SK-N-SH treated with all-trans-retinoic acid at 6 μM for 48 hours (cell line): ENCODE measurements around the gene DCC.

Experiments used
- ATAC-seq: fragments of 200-7000 bp; cut with Tn5 transposase; 3 replicates; pipeline ENCODE4 v1.9.1; 2020; ENCODE audit warnings: mild to moderate bottlenecking, moderate library complexity
- ARNTL ChIP-seq: fragments of 450-650 bp; formaldehyde crosslinking; IDR thresholded peaks from 2 replicates; pipeline ENCODE4 v1.5.0; 2020; ENCODE audit warnings: low read depth, mild to moderate bottlenecking, moderate library complexity, borderline replicate concordance
- CSRNP3 ChIP-seq: fragments of 250-450 bp; sonication (Bioruptor Pico); IDR thresholded peaks from 2 replicates; pipeline ENCODE4 v1.5.1; 2021; ENCODE audit warnings: mild to moderate bottlenecking, moderate library complexity
- ESRRG ChIP-seq: fragments of 250-450 bp; sonication (Bioruptor Pico); IDR thresholded peaks from 2 replicates; pipeline ENCODE4 v1.6.1; 2021; ENCODE audit warnings: mild to moderate bottlenecking
- GLIS3 ChIP-seq: fragments of 250-450 bp; sonication (Bioruptor Pico); IDR thresholded peaks from 2 replicates; pipeline ENCODE4 v1.5.0; 2020; ENCODE audit warnings: mild to moderate bottlenecking, moderate library complexity
- ISL1 ChIP-seq: fragments of 250-450 bp; sonication (Bioruptor Pico); IDR thresholded peaks from 2 replicates; pipeline ENCODE4 v2.1.2; 2022; ENCODE audit warnings: mild to moderate bottlenecking, moderate library complexity
- OSR1 ChIP-seq: fragments of 250-450 bp; sonication (Bioruptor Pico); IDR thresholded peaks from 2 replicates; pipeline ENCODE4 v1.8.0; 2022; ENCODE audit warnings: moderate library complexity, mild to moderate bottlenecking, inconsistent platforms
- POU6F1 ChIP-seq: fragments of 250-450 bp; sonication (Bioruptor Pico); IDR thresholded peaks from 2 replicates; pipeline ENCODE4 v1.8.0; 2021; ENCODE audit warnings: low read depth, mild to moderate bottlenecking, moderate library complexity, borderline replicate concordance
- PPARA ChIP-seq: fragments of 250-450 bp; sonication (Bioruptor Pico); IDR thresholded peaks from 2 replicates; pipeline ENCODE4 v1.5.0; 2020; ENCODE audit warnings: mild to moderate bottlenecking, borderline replicate concordance
- RARB ChIP-seq: fragments of 250-450 bp; sonication (Bioruptor Pico); IDR thresholded peaks from 2 replicates; pipeline ENCODE4 v1.8.0; 2021; ENCODE audit warnings: mild to moderate bottlenecking, moderate library complexity
- SNAI2 ChIP-seq: fragments of 250-450 bp; sonication (Bioruptor Pico); IDR thresholded peaks from 2 replicates; pipeline ENCODE4 v1.5.0; 2020; ENCODE audit warnings: mild to moderate bottlenecking, moderate library complexity
- TCF4 ChIP-seq: fragments of 250-450 bp; sonication (Bioruptor Pico); IDR thresholded peaks from 2 replicates; pipeline ENCODE4 v1.8.0; 2021; ENCODE audit warnings: mild to moderate bottlenecking, moderate library complexity, borderline replicate concordance
- TOX ChIP-seq: fragments of 250-450 bp; sonication (Bioruptor Pico); IDR thresholded peaks from 2 replicates; pipeline ENCODE4 v1.8.0; 2021; ENCODE audit warnings: mild to moderate bottlenecking, moderate library complexity, borderline replicate concordance
- TSHZ2 ChIP-seq: fragments of 250-450 bp; sonication (Bioruptor Pico); IDR thresholded peaks from 2 replicates; pipeline ENCODE4 v1.5.0; 2020; ENCODE audit warnings: mild to moderate bottlenecking, moderate library complexity
- ZC3H10 ChIP-seq: fragments of 250-450 bp; sonication (Bioruptor Pico); IDR thresholded peaks from 2 replicates; pipeline ENCODE4 v1.5.1; 2021; ENCODE audit warnings: mild to moderate bottlenecking, moderate library complexity
- ZFP3 ChIP-seq: fragments of 250-450 bp; sonication (Bioruptor Pico); IDR thresholded peaks from 2 replicates; pipeline ENCODE4 v1.5.0; 2020; ENCODE audit warnings: mild to moderate bottlenecking, moderate library complexity
- ZFP30 ChIP-seq: fragments of 450-650 bp; formaldehyde crosslinking; IDR thresholded peaks from 2 replicates; pipeline ENCODE4 v1.5.0; 2022; ENCODE audit warnings: mild to moderate bottlenecking, moderate library complexity
- ZNF565 ChIP-seq: fragments of 450-650 bp; formaldehyde crosslinking; conservative IDR thresholded peaks from 2 replicates; pipeline ENCODE4 v1.5.0; 2020; ENCODE audit warnings: low read depth, mild to moderate bottlenecking, moderate library complexity
- ZNF70 ChIP-seq: fragments of 450-650 bp; formaldehyde crosslinking; IDR thresholded peaks from 2 replicates; pipeline ENCODE4 v1.5.0; 2020; ENCODE audit warnings: mild to moderate bottlenecking, moderate library complexity
- ZNF8 ChIP-seq: fragments of 450-650 bp; formaldehyde crosslinking; IDR thresholded peaks from 2 replicates; pipeline ENCODE4 v1.5.0; 2020; ENCODE audit warnings: mild to moderate bottlenecking, moderate library complexity
- TF ChIP-seq, protein P1 (sequence below): fragments of 250-450 bp; sonication (Bioruptor Pico); IDR thresholded peaks from 2 replicates; pipeline ENCODE4 v1.5.1; 2020; ENCODE audit warnings: low read depth, mild to moderate bottlenecking, moderate library complexity
- TF ChIP-seq, protein P2 (sequence below): fragments of 250-450 bp; sonication (Bioruptor Pico); IDR thresholded peaks from 2 replicates; pipeline ENCODE4 v1.8.0; 2020; ENCODE audit warnings: mild to moderate bottlenecking, moderate library complexity, borderline replicate concordance

The DCC gene

DNA sequence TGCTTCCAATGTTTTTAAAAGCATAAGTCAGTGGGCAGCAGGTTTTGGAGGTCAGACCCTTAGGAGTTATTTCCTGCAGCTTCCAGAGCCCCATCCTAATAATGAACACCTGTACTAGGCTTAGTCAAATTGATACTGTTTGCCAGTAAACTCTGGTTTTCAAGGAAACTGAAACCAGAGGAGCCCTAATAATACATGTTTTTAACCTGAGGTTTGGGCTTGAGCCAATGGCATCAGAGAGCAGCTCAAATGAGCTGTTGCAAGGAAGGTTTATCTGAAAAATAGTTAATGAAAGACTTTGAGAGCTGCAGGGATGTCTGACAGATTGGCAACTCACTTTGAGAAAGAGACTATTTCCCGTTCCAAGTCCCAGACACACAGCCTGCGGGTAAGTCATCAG, 54.6 kb downstream of the DCC start:
- ATAC-seq, result no peak
- TF ChIP-seq OSR1 (CRISPR knock-in tag), result no peak
- no peak for TF ChIP-seq ZNF70 (CRISPR knock-in tag)
- TF ChIP-seq ZFP30 (CRISPR knock-in tag), result no peak
- no peak for TF ChIP-seq RARB (CRISPR knock-in tag)
- TF ChIP-seq ISL1 (CRISPR knock-in tag), result no peak
- no peak for TF ChIP-seq TSHZ2
- no peak for TF ChIP-seq CSRNP3 (CRISPR knock-in tag)
- no peak for TF ChIP-seq TCF4 (CRISPR knock-in tag)
- TF ChIP-seq, protein P1, sequence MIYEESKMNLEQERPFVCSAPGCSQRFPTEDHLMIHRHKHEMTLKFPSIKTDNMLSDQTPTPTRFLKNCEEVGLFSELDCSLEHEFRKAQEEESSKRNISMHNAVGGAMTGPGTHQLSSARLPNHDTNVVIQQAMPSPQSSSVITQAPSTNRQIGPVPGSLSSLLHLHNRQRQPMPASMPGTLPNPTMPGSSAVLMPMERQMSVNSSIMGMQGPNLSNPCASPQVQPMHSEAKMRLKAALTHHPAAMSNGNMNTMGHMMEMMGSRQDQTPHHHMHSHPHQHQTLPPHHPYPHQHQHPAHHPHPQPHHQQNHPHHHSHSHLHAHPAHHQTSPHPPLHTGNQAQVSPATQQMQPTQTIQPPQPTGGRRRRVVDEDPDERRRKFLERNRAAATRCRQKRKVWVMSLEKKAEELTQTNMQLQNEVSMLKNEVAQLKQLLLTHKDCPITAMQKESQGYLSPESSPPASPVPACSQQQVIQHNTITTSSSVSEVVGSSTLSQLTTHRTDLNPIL, result no peak
- TF ChIP-seq PPARA (CRISPR knock-in tag), result no peak
- TF ChIP-seq, protein P2, sequence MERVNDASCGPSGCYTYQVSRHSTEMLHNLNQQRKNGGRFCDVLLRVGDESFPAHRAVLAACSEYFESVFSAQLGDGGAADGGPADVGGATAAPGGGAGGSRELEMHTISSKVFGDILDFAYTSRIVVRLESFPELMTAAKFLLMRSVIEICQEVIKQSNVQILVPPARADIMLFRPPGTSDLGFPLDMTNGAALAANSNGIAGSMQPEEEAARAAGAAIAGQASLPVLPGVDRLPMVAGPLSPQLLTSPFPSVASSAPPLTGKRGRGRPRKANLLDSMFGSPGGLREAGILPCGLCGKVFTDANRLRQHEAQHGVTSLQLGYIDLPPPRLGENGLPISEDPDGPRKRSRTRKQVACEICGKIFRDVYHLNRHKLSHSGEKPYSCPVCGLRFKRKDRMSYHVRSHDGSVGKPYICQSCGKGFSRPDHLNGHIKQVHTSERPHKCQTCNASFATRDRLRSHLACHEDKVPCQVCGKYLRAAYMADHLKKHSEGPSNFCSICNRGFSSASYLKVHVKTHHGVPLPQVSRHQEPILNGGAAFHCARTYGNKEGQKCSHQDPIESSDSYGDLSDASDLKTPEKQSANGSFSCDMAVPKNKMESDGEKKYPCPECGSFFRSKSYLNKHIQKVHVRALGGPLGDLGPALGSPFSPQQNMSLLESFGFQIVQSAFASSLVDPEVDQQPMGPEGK (CRISPR knock-in tag), result no peak
- TF ChIP-seq ARNTL (CRISPR knock-in tag), result no peak
- TF ChIP-seq SNAI2 (CRISPR knock-in tag), result no peak
- TF ChIP-seq, all 23 proteins: peak for 0

DNA sequence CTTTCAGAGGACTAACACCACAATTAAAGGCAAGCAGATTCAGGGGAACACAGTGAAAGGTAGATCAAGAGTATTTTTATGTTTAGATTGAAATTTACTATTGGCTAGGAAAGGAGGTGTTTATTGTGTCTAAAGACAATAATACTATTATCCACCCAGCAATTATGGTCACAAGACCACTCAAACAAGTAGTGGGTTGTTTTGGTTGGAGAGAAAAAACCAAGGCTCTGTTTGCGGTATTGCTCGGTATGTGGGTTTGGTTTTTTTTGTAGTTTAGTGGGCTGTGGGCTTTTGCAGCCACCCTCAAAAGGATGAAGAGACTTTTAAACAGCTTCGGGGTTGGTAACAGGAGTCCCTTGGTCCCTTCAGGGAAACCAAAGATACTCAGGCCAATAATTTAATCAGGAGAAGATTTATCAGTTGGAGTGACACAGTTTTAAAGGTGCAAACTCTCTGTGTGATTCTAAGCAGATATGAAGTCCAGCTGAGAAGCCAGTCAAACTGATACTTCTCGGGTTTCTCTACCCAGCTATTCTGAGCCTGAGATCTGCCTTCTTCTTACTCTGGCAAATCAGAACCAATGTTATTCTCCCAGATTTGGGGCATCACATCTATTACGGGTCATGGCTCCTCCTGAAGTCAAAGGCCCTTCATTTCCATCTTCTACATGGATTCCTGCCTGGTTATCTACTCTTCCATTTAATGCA, 55.3 kb downstream of the DCC start:
- TF ChIP-seq TOX (CRISPR knock-in tag), result no peak
- TF ChIP-seq, all 23 proteins: peak for 0
- ATAC-seq, result no peak

DNA sequence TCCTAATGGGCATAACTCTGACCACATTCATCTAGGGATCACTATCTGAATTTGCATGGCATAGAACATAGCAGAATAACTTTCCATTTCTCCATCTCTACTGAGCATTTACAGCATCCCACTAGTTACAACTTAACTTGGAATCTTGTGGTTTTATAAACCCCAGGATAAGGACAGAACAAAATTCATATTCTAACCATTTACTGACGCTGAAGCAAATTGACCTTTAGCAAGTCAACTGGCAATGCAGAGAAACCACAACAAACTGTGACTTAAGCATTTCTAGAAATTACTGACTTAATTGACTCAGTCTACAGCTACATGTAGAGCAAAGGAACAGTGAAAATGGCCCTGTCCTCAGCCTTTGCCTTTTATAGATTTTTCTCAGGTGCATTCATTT, 61.2 kb downstream of the DCC start:
- ATAC-seq, result no peak

More for the DNA sequence above, 61.2 kb downstream of the DCC start:
- no peak for TF ChIP-seq GLIS3
- TF ChIP-seq TCF4 (CRISPR knock-in tag), result no peak
- no peak for TF ChIP-seq ARNTL (CRISPR knock-in tag)
- TF ChIP-seq TSHZ2, result no peak
- no peak for TF ChIP-seq ESRRG (CRISPR knock-in tag)
- TF ChIP-seq SNAI2 (CRISPR knock-in tag), result no peak
- TF ChIP-seq, protein P2 (CRISPR knock-in tag), result no peak
- no peak for TF ChIP-seq ZC3H10 (CRISPR knock-in tag)
- TF ChIP-seq ZNF8 (CRISPR knock-in tag), result no peak
- TF ChIP-seq ZNF565, result no peak
- no peak for TF ChIP-seq ZFP3
- no peak for TF ChIP-seq POU6F1 (CRISPR knock-in tag)
- TF ChIP-seq, all 23 proteins: peak for 0
